NCI-H1930 (cell line): ENCODE data around the gene IGF1R.

Experiments used
- DNase-seq, 2 experiments: peaks; one replicate each; lab custom pipeline; 2025; lab: John Stamatoyannopoulos, UW

Gene IGF1R

GRCh38 chr15:98775498-98776230, 127.3 kb downstream of the IGF1R start:
- DNase-seq = no peak

- DNase-seq = no peak
These were observed 128.4 kb downstream of the IGF1R start for GRCh38 chr15:98776607-98777281.

- no peak for DNase-seq
These were observed 129.1 kb downstream of the IGF1R start for GRCh38 chr15:98777426-98777825.

- DNase-seq = no peak
These were observed 130.1 kb downstream of the IGF1R start for GRCh38 chr15:98778263-98778959.

GRCh38 chr15:98778960-98779359, 130.6 kb downstream of the IGF1R start:
- DNase-seq = no peak

GRCh38 chr15:98779463-98780071, 131.2 kb downstream of the IGF1R start:
- DNase-seq = peak in 1 of 2 experiments; percentile 2

- no peak for DNase-seq
These were observed 133.5 kb downstream of the IGF1R start for GRCh38 chr15:98781838-98782237.

GRCh38 chr15:98782801-98783200, 134.5 kb downstream of the IGF1R start:
- no peak for DNase-seq

- no peak for DNase-seq
These were observed 137.1 kb downstream of the IGF1R start for GRCh38 chr15:98785431-98785806.

- DNase-seq = no peak
These were observed 137.7 kb downstream of the IGF1R start for GRCh38 chr15:98785807-98786621.

GRCh38 chr15:98786717-98787116, 138.4 kb downstream of the IGF1R start:
- DNase-seq = no peak

GRCh38 chr15:98787194-98787593, 138.9 kb downstream of the IGF1R start:
- DNase-seq = no peak

GRCh38 chr15:98787936-98788757, 139.8 kb downstream of the IGF1R start:
- DNase-seq = no peak

GRCh38 chr15:98789020-98789419, 140.7 kb downstream of the IGF1R start:
- DNase-seq = no peak

- no peak for DNase-seq
These were observed 141.9 kb downstream of the IGF1R start for GRCh38 chr15:98790270-98790669.

GRCh38 chr15:98791046-98791701, 142.8 kb downstream of the IGF1R start:
- no peak for DNase-seq

- DNase-seq = no peak
These were observed 143.8 kb downstream of the IGF1R start for GRCh38 chr15:98792117-98792516.

GRCh38 chr15:98794211-98794610, 145.9 kb downstream of the IGF1R start:
- no peak for DNase-seq

- DNase-seq = no peak
These were observed 146.4 kb downstream of the IGF1R start for GRCh38 chr15:98794748-98795147.

GRCh38 chr15:98795980-98796379, 147.6 kb downstream of the IGF1R start:
- no peak for DNase-seq
